ENCODE data around the gene PLPP2.

Gene PLPP2

DNA sequence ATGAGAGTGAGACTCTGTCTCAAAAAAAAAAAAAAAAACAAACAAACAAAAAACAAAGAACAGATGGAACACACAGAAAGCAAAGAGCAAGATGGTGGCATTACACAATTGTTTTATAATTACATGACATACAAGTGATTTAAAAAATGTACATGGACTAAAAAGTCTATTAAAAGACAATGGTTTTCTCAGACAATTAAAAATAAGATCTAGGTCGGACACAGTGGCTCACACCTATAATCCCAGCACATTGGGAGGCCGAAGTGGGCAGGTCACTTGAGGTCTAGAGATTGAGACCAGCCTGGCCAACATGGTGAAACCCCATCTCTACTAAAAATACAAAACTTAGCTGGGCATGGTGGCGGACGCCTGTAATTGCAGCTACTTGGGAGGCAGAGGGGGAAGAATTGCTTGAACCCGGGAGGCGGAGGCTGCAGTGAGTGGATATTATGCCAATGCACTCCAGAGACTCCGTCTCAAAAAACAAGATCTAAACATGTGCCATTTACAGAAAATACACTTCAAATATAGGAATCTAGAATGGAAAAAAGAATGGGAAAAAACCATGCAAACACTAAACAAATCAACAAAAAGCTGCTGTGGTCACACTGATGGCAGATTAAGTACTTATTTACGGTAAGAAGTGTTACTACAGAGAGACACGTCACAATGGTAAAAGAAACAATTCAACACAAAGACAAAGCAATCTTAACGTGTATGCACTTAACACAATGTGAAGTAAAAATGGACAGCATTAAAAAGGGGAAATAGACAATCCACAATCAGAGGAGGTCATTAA is 26.7 kb upstream of the PLPP2 start:
- in situ Hi-C loops (cut with HindIII; ENCODE audit: low sequenced_read_pairs), result no loop called here
- TF ChIP-seq, protein P1, sequence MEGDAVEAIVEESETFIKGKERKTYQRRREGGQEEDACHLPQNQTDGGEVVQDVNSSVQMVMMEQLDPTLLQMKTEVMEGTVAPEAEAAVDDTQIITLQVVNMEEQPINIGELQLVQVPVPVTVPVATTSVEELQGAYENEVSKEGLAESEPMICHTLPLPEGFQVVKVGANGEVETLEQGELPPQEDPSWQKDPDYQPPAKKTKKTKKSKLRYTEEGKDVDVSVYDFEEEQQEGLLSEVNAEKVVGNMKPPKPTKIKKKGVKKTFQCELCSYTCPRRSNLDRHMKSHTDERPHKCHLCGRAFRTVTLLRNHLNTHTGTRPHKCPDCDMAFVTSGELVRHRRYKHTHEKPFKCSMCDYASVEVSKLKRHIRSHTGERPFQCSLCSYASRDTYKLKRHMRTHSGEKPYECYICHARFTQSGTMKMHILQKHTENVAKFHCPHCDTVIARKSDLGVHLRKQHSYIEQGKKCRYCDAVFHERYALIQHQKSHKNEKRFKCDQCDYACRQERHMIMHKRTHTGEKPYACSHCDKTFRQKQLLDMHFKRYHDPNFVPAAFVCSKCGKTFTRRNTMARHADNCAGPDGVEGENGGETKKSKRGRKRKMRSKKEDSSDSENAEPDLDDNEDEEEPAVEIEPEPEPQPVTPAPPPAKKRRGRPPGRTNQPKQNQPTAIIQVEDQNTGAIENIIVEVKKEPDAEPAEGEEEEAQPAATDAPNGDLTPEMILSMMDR (IDR thresholded peaks at IDR 0.05; ENCODE audit: low read depth, low read length), result no peak
- DNase-seq (ENCODE audit: low read depth, low spot score), result no peak
- H3K4me3 ChIP-seq (ENCODE audit: low read depth, low read length), result no peak overlapping the region

DNA sequence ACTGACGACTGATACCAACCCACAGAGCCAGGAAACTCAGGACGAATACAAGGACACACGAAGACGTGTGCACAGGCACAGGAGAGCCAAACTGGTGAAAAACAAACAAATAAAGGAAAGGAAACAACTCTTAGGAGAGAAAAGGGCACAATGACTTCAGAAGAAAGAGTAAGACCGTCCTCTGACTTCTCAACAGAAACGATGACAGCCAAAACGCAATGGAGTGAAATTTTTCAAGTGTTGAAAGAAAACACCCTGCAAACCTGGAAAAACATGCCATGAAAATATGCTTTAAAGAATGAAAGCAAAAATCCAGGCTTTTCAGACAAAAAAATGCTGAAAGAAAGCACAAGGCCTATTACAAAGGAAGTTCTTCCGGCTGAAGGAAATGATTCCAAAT is 24.6 kb upstream of the PLPP2 start:
- TF ChIP-seq, protein P1 (IDR thresholded peaks at IDR 0.05; ENCODE audit: low read depth, low read length), result no peak
- in situ Hi-C loops (cut with HindIII; ENCODE audit: low sequenced_read_pairs), result no loop called here
- no peak for DNase-seq (ENCODE audit: low read depth, low spot score)
- H3K4me3 ChIP-seq (ENCODE audit: low read depth, low read length), result no peak overlapping the region

DNA sequence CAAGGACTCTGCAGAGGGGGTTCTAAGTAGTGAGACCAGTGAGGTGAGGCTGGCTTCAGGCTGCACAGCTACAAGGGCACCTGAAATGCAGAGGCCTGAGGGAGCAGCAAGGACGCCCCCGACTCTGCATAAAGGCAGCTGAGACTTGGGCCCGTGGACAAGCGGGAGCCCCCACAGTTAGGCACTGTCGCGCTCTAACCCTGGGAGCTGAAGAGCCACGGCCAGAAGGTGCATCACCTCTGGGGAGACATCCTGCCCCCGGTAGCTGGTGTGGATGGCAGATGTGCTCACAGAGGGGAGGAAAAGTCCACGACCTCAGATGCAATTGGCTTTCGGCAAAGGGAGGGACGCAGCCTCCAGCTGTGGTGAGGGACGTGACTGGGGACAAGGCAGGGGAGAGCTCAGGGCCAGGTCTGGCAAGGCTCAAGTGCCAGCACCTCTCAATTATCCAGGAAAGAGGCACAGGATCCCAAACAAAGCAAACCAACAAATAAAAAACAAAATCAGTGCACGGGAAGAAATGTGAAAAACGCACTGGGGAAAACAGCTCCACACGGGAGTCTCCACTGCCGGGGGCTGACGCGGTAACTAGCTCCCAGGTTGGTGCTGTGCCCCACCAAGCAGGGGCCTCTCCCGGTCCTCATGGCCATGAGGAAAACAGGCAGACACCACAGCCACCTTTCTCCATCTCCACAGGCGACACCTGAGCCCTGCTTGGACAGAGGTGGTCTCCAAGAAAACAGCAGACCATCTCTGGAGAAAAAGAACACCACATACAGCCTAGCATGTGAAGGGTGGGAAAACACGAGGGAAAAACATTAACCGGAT is 23.0 kb upstream of the PLPP2 start:
- DNase-seq (ENCODE audit: low read depth, low spot score), result no peak
- TF ChIP-seq, protein P1 (IDR thresholded peaks at IDR 0.05; ENCODE audit: low read depth, low read length), result no peak
- no peak overlapping the region for H3K4me3 ChIP-seq (ENCODE audit: low read depth, low read length)
- in situ Hi-C loops (cut with HindIII; ENCODE audit: low sequenced_read_pairs), result no loop called here

DNA sequence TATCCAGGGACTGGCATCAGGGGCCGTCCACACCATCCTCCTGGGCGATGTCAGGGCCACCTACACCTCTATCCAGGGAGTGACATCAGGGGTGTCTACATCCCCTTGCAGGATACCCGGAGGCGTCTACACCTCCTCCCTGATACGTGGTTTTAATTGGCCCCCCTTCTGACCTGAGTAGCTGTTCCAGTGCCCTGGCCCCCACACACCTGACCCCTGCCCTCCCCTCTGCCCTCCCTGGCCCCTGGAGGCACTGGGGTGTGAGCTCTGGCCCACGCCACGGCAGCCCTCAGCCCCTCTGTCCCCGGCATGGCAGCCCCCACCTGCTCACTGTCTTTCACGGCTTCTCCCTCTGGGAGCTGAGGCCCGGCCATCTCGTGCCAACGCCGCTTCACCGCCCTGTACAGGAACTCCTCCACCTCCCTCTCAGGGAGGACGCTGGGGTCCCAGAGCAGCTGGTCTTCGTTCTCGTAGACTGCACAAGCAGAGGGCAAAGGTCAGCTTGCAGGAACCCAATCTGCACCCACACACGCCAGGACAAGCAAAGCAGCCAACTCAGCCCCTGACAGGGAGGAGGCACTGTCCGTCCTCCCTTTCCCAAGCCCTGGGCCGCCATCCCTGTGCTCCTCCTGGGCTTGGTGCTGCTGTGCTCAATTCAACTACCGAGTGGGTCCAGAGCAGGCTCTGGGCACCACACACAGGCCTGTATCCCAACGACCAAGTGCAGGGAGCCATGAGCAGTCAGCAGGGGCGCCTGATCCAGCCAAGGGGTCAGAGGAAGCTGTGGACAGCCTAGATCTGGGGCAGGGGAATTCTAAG is 22.2 kb upstream of the PLPP2 start:
- no peak overlapping the region for H3K4me3 ChIP-seq (ENCODE audit: low read depth, low read length)
- in situ Hi-C loops (cut with HindIII; ENCODE audit: low sequenced_read_pairs), result no loop called here
- DNase-seq (ENCODE audit: low read depth, low spot score), result no peak
- TF ChIP-seq, protein P1 (IDR thresholded peaks at IDR 0.05; ENCODE audit: low read depth, low read length), result no peak

DNA sequence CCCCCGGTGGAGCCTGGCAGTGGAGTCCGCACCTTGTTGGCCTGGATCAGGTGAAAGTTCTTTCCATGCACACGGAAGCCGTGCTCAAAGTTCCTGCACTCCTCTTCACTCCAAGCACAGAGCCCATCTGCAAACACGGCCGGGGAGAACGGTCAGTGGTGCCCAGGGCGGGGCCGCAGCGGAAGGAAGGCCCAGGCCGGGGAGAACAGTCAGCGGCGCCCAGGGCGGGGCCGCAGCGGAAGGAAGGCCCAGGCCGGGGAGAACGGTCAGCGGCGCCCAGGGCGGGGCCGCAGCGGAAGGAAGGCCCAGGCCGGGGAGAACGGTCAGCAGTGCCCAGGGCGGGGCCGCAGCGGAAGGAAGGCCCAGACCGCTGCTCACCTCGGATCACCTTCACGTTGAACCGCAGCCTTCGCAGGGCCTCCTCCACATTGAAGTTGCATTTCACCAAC is 20.6 kb upstream of the PLPP2 start:
- in situ Hi-C loops (cut with HindIII; ENCODE audit: low sequenced_read_pairs), result no loop called here
- TF ChIP-seq, protein P1 (IDR thresholded peaks at IDR 0.05; ENCODE audit: low read depth, low read length), result no peak
- DNase-seq (ENCODE audit: low read depth, low spot score), result no peak

More for the DNA sequence above, 20.6 kb upstream of the PLPP2 start:
- no peak overlapping the region for H3K4me3 ChIP-seq (ENCODE audit: low read depth, low read length)
